Thoracic aorta (tissue), 2 donors: ENCODE data around the gene SOWAHB. TPM values are rescaled to one million over a fixed set of nuclear protein-coding genes. Genes with fewer than 3 reads are reported as not detected.

ENCODE experiments used
- ATAC-seq: fragments of 150-250 bp; one replicate; pipeline ENCODE4 v1.8.0; 2017; ENCODE audit warnings: low read depth; ENCODE audit not compliant: insufficient number of reproducible peaks, low FRiP score
- DNase-seq: peaks from one replicate; pipeline ENCODE4 v3.0.0-alpha.2; 2020; ENCODE audit warnings: low spot score
- H3K27ac ChIP-seq, 2 donors: fragments of 200-600 bp; sonication (generic); 1 replicate in 1 of 2; 2 replicates in 1 of 2; pipeline ENCODE4 v1.5.1; 2016; ENCODE audit warnings: mild to moderate bottlenecking in 2 of 2, moderate library complexity in 2 of 2
- H3K27me3 ChIP-seq: fragments of 200-600 bp; sonication (generic); replicated peaks from 2 replicates; pipeline ENCODE4 v1.6.0; 2016; ENCODE audit warnings: mild to moderate bottlenecking; ENCODE audit not compliant: insufficient read depth
- H3K36me3 ChIP-seq: fragments of 200-600 bp; sonication (generic); one replicate; pipeline ENCODE4 v1.5.1; 2016
- H3K4me1 ChIP-seq, 2 donors: fragments of 200-600 bp; sonication (generic); 1 replicate in 1 of 2; 2 replicates in 1 of 2; pipeline versions ENCODE4 v1.5.1 to v1.6.0; 2016; ENCODE audit warnings: low read depth in 2 of 2, mild to moderate bottlenecking in 1 of 2; ENCODE audit not compliant: control insufficient read depth in 1 of 2
- H3K4me3 ChIP-seq: fragments of 200-600 bp; sonication (generic); 2 replicates; pipeline ENCODE4 v1.5.1; 2016; ENCODE audit warnings: mild to moderate bottlenecking
- H3K9me3 ChIP-seq: fragments of 200-600 bp; sonication (generic); 2 replicates; pipeline ENCODE4 v1.5.1; 2016
- CTCF ChIP-seq: fragments of 200-600 bp; sonication (generic); IDR thresholded peaks from one replicate; pipeline ENCODE4 v1.5.1; 2019; ENCODE audit warnings: antibody characterized with exemption
- total RNA-seq, 2 donors: library from RNA; depleted of rRNA; stranded (reverse); fragments of >200 nt; gene quantifications; one replicate each; pipeline versions ENCODE4 v1.1.0 to v1.2.3, GENCODE V29; 2016

Gene SOWAHB
- total RNA-seq, 2 donors from 2014 or later: 0.27 TPM; not detected in 1

- no peaks in the 10 kb centered on the region for H3K36me3 ChIP-seq
- no peak overlapping the region for H3K27ac ChIP-seq
- no peaks in the 10 kb centered on the region for H3K9me3 ChIP-seq
- ATAC-seq (no peak), DNase-seq (no peak)
- TF ChIP-seq CTCF: no peak
- no peaks in the 10 kb centered on the region for H3K4me1 ChIP-seq
- no peak overlapping the region for H3K4me3 ChIP-seq
- H3K27me3 ChIP-seq: no peaks in the 10 kb centered on the region
Measured at GRCh38 chr4:76920715-76921114, 22.8 kb upstream of the SOWAHB start.

GRCh38 chr4:76909711-76910110, 11.8 kb upstream of the SOWAHB start:
- Histone ChIP-seq H3K9me3 (no peaks in the 10 kb centered on the region), H3K27ac (no peak overlapping the region), H3K4me3 (no peak overlapping the region), H3K27me3 (no peaks in the 10 kb centered on the region), H3K36me3 (no peaks in the 10 kb centered on the region), H3K4me1 (no peaks in the 10 kb centered on the region)
- DNase-seq: no peak
- no peak for ATAC-seq
- no peak for TF ChIP-seq CTCF

GRCh38 chr4:76905521-76905920, 7.6 kb upstream of the SOWAHB start:
- Histone ChIP-seq H3K4me1 (no peaks in the 10 kb centered on the region), H3K4me3 (no peak overlapping the region), H3K27ac (no peak overlapping the region), H3K36me3 (no peaks in the 10 kb centered on the region), H3K27me3 (no peaks in the 10 kb centered on the region), H3K9me3 (no peaks in the 10 kb centered on the region)
- DNase-seq (no peak), ATAC-seq (no peak)
- TF ChIP-seq CTCF: no peak

GRCh38 chr4:76904646-76905190, 6.8 kb upstream of the SOWAHB start:
- DNase-seq: no peak
- no peak overlapping the region for H3K27ac ChIP-seq
- no peak overlapping the region for H3K4me3 ChIP-seq
- H3K36me3 ChIP-seq: no peaks in the 10 kb centered on the region
- H3K27me3 ChIP-seq: no peaks in the 10 kb centered on the region
- no peak for TF ChIP-seq CTCF
- no peak for ATAC-seq
- H3K4me1 ChIP-seq: no peaks in the 10 kb centered on the region
- H3K9me3 ChIP-seq: no peaks in the 10 kb centered on the region

- no peak for TF ChIP-seq CTCF
- Histone ChIP-seq H3K27me3 (no peaks in the 10 kb centered on the region), H3K27ac (no peak overlapping the region), H3K4me1 (peaks cover 0 to 9% of the 10 kb centered on the region in 2 donors), H3K4me3 (no peak overlapping the region), H3K36me3 (no peaks in the 10 kb centered on the region), H3K9me3 (no peaks in the 10 kb centered on the region)
- ATAC-seq: no peak
- no peak for DNase-seq
Measured at GRCh38 chr4:76902233-76902890, 4.4 kb upstream of the SOWAHB start.
